ENCODE results near the gene MGAT5. TPM values are rescaled to one million over a fixed set of nuclear protein-coding genes. Genes with fewer than 3 reads are reported as not detected.

The MGAT5 gene
- total and polyA plus RNA-seq, 2 donors from 2014 or later: 14.3 to 40.9 TPM

- intact Hi-C loops (cut with DNase I): no loop called here
- DNase-seq (peak in 1 of 5 donors; percentile 70), FAIRE-seq (no peak)
- no peak for TF ChIP-seq CTCF (IDR thresholded peaks at IDR 0.05; ENCODE audit: borderline replicate concordance, extremely low read depth, insufficient read depth)
- Histone ChIP-seq H3K4me1 (ENCODE audit: control insufficient read depth in 2 of 3, insufficient read depth in 2 of 3, low read depth in 1 of 3, low read length in 3 of 3) (peaks cover 0 to 10% (median 0%) of the 10 kb centered on the region in 3 donors), H3K27me3 (ENCODE audit: control insufficient read depth, insufficient read depth, low read length) (no peaks in the 10 kb centered on the region), H3K4me3 (ENCODE audit: low read length in 3 of 3) (no peak overlapping the region), H3K9ac (ENCODE audit: low read length in 3 of 3) (no peak overlapping the region), H3K27ac (ENCODE audit: low read depth in 2 of 2, low read length in 2 of 2) (no peak overlapping the region), H3K36me3 (ENCODE audit: control insufficient read depth in 2 of 3, insufficient read depth in 3 of 3, low read length in 3 of 3) (no peaks in the 10 kb centered on the region), H3K9me3 (ENCODE audit: control insufficient read depth in 2 of 3, insufficient read depth in 1 of 3, low read length in 3 of 3) (no peaks in the 10 kb centered on the region)
Observed at GRCh38 chr2:134218930-134219658, 34.8 kb upstream of the MGAT5 start.

GRCh38 chr2:134220344-134220974 lies 33.4 kb upstream of the MGAT5 start:
- H3K4me1 ChIP-seq (ENCODE audit: control insufficient read depth in 2 of 3, insufficient read depth in 2 of 3, low read depth in 1 of 3, low read length in 3 of 3): peaks cover 0 to 10% (median 0%) of the 10 kb centered on the region in 3 donors
- FAIRE-seq (no peak), DNase-seq (no peak)
- no peaks in the 10 kb centered on the region for H3K27me3 ChIP-seq (ENCODE audit: control insufficient read depth, insufficient read depth, low read length)
- H3K27ac ChIP-seq (ENCODE audit: low read depth in 2 of 2, low read length in 2 of 2): no peak overlapping the region
- no peak for TF ChIP-seq CTCF (IDR thresholded peaks at IDR 0.05; ENCODE audit: borderline replicate concordance, extremely low read depth, insufficient read depth)
- H3K36me3 ChIP-seq (ENCODE audit: control insufficient read depth in 2 of 3, insufficient read depth in 3 of 3, low read length in 3 of 3): no peaks in the 10 kb centered on the region
- no peak overlapping the region for H3K4me3 ChIP-seq (ENCODE audit: low read length in 3 of 3)
- H3K9me3 ChIP-seq (ENCODE audit: control insufficient read depth in 2 of 3, insufficient read depth in 1 of 3, low read length in 3 of 3): no peaks in the 10 kb centered on the region
- no peak overlapping the region for H3K9ac ChIP-seq (ENCODE audit: low read length in 3 of 3)
- intact Hi-C loops (cut with DNase I): no loop called here

GRCh38 chr2:134224005-134224404 lies 29.9 kb upstream of the MGAT5 start:
- Histone ChIP-seq H3K9me3 (ENCODE audit: control insufficient read depth in 2 of 3, insufficient read depth in 1 of 3, low read length in 3 of 3) (peaks cover 0 to 10% (median 0%) of the 10 kb centered on the region in 3 donors), H3K9ac (ENCODE audit: low read length in 3 of 3) (no peak overlapping the region), H3K4me1 (ENCODE audit: control insufficient read depth in 2 of 3, insufficient read depth in 2 of 3, low read depth in 1 of 3, low read length in 3 of 3) (peaks cover 0 to 7% (median 4%) of the 10 kb centered on the region in 3 donors), H3K27me3 (ENCODE audit: control insufficient read depth, insufficient read depth, low read length) (no peaks in the 10 kb centered on the region), H3K4me3 (ENCODE audit: low read length in 3 of 3) (no peak overlapping the region), H3K36me3 (ENCODE audit: control insufficient read depth in 2 of 3, insufficient read depth in 3 of 3, low read length in 3 of 3) (no peaks in the 10 kb centered on the region), H3K27ac (ENCODE audit: low read depth in 2 of 2, low read length in 2 of 2) (no peak overlapping the region)
- DNase-seq: no peak
- no peak for TF ChIP-seq CTCF (IDR thresholded peaks at IDR 0.05; ENCODE audit: borderline replicate concordance, extremely low read depth, insufficient read depth)
- intact Hi-C loops (cut with DNase I): no loop called here
- no peak for FAIRE-seq
